ENCODE measurements around the gene ACADS.

GRCh38 chr12:120686690-120687577 is 38.7 kb upstream of the ACADS start, which contains the start of gene MLEC:
- TF ChIP-seq CTCF (IDR thresholded peaks at IDR 0.05) (peak in 2 of 4 experiments; percentile 3 to 21), EP300 (IDR thresholded peaks at IDR 0.05) (no peak), POLR2AphosphoS5 (IDR thresholded peaks at IDR 0.05) (peak; percentile 50), POLR2A (IDR thresholded peaks at IDR 0.05) (peak; percentile 59 to 76)
